GM13977 (cell line): ENCODE data around the gene HSD11B1L.

ENCODE experiments used
- DNase-seq: peaks from one replicate; pipeline ENCODE4 v3.0.0; 2012; ENCODE audit warnings: low spot score
- in situ Hi-C: fragments of 300-500 bp; cut with MboI; formaldehyde crosslinking; loops from one replicate; pipeline ENCODE4 v1.12.0; 2022; ENCODE audit warnings: low sequenced_read_pairs, low pct_unique_long_range_greater_than_20kb, mixed read lengths, inconsistent platforms; ENCODE audit not compliant: unreplicated experiment
- TF ChIP-seq, protein P1 (sequence below): IDR thresholded peaks from 2 replicates; pipeline ENCODE4 v1.5.1; 2012; ENCODE audit warnings: mild to moderate bottlenecking, control low read depth; ENCODE audit not compliant: insufficient read depth; ENCODE audit errors: extremely low read depth, missing control alignments

Gene HSD11B1L

GRCh38 chr19:5678071-5678718 lies 2.6 kb upstream of the HSD11B1L start:
- no peak for DNase-seq
- in situ Hi-C loops = no loop called here
- TF ChIP-seq, protein P1, sequence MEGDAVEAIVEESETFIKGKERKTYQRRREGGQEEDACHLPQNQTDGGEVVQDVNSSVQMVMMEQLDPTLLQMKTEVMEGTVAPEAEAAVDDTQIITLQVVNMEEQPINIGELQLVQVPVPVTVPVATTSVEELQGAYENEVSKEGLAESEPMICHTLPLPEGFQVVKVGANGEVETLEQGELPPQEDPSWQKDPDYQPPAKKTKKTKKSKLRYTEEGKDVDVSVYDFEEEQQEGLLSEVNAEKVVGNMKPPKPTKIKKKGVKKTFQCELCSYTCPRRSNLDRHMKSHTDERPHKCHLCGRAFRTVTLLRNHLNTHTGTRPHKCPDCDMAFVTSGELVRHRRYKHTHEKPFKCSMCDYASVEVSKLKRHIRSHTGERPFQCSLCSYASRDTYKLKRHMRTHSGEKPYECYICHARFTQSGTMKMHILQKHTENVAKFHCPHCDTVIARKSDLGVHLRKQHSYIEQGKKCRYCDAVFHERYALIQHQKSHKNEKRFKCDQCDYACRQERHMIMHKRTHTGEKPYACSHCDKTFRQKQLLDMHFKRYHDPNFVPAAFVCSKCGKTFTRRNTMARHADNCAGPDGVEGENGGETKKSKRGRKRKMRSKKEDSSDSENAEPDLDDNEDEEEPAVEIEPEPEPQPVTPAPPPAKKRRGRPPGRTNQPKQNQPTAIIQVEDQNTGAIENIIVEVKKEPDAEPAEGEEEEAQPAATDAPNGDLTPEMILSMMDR = no peak

DNA sequence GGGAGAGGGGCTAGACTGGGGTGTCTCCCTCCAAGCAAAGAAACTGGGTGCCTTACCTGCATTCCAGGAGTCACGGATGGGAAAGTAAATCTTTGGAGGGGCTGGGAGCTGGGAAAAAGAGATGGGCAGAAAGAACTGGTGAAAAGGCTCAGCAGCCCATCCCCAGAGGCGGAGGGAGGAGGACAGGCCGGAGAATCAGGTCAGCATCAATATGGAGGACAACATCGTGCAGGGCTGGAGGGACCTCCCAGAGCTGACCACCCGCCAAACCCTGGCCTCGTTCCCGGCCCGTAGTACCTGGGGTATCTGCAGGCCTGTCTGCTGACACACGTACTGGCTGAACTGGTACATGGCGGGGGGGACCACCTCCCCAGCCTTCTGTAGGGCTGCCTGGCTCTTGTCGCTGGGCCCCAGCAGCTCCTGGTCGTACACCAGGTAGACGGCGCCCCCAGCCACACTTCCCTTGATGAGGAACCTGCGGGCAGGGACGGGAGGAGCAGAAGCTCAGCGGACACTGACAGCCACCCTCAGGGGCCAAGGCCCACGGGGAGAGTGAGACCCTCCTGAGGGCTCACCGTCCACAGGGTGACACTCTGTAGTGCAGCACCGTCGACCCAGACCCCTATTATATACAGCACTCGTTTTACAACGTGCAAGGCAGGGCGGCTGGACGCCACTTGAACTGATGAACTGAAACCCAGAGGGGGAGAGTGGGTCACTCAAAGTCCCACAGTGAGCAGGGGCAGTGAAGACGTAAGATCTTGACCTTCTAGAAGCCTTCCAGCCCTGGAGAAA lies 1.3 kb upstream of the HSD11B1L start:
- in situ Hi-C loops = no loop called here
- DNase-seq = no peak
- TF ChIP-seq, protein P1 = no peak

GRCh38 chr19:5680084-5680436 lies 767 bp upstream of the HSD11B1L start:
- TF ChIP-seq, protein P1 = no peak
- in situ Hi-C loops = no loop called here

GRCh38 chr19:5681391-5682106 lies 722 bp downstream of the HSD11B1L start:
- no peak for DNase-seq
- TF ChIP-seq, protein P1 = no peak
- in situ Hi-C loops = no loop called here

More at GRCh38 chr19:5680084-5680436, 767 bp upstream of the HSD11B1L start:
- DNase-seq = no peak

DNA sequence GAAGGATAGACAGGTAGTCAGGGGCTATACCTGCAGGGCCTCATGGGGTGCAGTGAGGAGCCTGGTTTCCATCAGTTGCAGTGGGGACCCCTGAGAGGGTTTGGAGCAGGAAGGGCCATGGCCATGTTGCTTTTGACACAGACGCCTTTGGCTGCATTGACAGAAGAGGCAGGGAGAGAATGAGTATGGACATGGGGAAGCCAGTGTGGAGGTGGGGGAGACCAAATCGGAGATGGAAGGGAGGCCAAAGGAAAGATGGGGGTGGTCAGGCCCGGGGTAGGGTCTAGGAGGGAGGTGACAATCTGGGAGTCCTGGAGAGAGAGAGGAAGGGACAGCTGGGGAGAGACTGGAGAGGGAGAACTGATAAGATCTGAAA lies 1.3 kb downstream of the HSD11B1L start:
- in situ Hi-C loops = no loop called here
- DNase-seq = no peak
- TF ChIP-seq, protein P1 = no peak

DNA sequence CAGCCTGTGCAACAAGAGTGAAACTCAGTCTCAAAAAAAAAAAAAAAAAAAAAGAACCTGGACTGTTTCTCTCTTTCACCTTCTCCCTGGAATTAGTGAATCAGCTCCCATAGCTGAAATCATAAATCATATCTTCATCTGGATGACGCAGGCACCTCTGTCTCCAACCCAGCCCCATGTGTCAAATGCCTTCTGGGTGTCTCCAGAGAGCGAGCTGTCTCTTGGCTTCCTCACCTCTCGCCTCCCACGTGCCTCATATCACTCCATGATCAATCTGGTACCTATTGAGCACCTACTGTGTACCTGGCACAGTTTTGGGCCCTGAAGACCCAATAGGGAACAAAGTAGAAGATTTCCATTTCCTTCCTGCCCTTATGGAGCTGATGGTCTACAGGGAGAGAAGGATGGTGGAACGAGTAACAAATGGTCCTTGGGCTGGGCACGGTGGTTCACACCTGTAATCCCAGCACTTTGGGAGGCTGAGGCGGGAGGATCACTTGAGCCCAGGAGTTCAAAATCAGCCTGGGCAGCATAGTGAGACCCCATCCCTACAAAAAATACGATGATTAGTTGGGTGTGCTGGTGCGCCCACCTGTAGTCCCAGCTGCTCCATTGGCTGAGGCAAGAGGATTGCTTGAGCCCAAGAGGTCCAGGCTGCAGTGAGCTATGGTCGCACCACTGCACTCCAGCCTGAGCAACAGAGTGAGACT lies 2.5 kb downstream of the HSD11B1L start:
- no peak for DNase-seq
- in situ Hi-C loops = no loop called here
- TF ChIP-seq, protein P1 = no peak
